ENCODE results near the gene DAB2IP. TPM values are rescaled to one million over a fixed set of nuclear protein-coding genes. Genes with fewer than 3 reads are reported as not detected.

DAB2IP gene
- total and polyA plus RNA-seq, 2 of the 4 experiments (the other 2 are of a cell fraction), result 5.6 to 17.2 TPM

DNA sequence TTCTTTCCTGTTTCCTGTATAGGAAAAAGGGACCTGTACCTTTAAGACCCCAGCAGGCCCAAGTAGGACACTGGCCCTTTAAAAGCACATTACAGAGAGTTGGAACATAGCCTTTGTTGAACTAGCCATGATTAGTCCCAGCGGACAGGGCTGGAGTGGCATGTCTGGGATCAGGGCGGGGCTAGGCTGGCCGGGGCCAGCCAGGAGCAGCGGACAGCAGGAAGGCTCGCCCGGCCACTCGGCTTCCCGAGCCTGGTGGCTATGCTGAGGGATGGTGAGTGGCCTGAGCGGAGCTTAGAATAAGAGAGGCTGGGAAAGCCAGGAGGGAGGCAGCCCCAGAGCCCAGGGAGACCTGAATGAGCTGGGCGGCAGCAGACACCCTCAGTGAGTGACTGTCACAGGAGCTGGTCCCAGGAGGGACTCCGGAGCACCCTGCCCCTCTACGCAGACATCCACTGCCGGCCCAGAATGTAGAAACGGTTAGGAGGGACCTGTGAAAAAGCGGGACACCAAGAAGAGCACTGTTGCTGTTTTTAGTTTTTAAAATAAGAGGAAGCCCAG, 92.1 kb downstream of the DAB2IP start:
- ATAC-seq (ENCODE audit: low read depth) (peak; percentile 92), DNase-seq (peak; percentile 89)
- Histone ChIP-seq H3K4me3 (ENCODE audit: insufficient read depth, low read depth, low read length) (peak overlapping the region; percentile 43), H3K36me3 (ENCODE audit: control insufficient read depth, insufficient read depth, low read length) (no peaks in the 10 kb centered on the region), H3K4me2 (ENCODE audit: low read depth, low read length) (peak overlapping the region; percentile 81), H3K79me1 (ENCODE audit: low read depth in 1 of 2, low read length in 2 of 2) (peaks cover 11 to 80% of the 10 kb centered on the region in 2 experiments; a peak in 3 of 4 replicates), H2BK5ac (ENCODE audit: low read depth, low read length, poor library complexity, severe bottlenecking) (peak overlapping the region; percentile 64), H2BK120ac (ENCODE audit: low read depth, low read length) (peak overlapping the region; percentile 71), H2AK9ac (replicated peaks; ENCODE audit: low read depth, low read length, poor library complexity) (peak overlapping the region; percentile 81), H3K14ac (replicated peaks; ENCODE audit: low read depth, low read length) (peak overlapping the region; percentile 82), H3K4ac (ENCODE audit: low read depth, low read length) (peak overlapping the region; percentile 83), H4K5ac (ENCODE audit: low read depth, low read length) (no peak overlapping the region), H4K91ac (ENCODE audit: insufficient read depth, low read depth, low read length) (peak overlapping the region; percentile 67), H2BK20ac (ENCODE audit: low read depth, low read length) (no peak overlapping the region; the same call in 1 of the 2 replicates), H3K23ac (ENCODE audit: low read depth, low read length) (peak overlapping the region; percentile 82), H3K4me1 (ENCODE audit: control insufficient read depth, insufficient read depth, low read length) (peaks cover 34% of the 10 kb centered on the region), H2BK15ac (ENCODE audit: low read depth, low read length) (peak overlapping the region; percentile 30; the same call in 1 of the 3 replicates), H3K27me3 (ENCODE audit: control insufficient read depth, insufficient read depth, low read length) (no peaks in the 10 kb centered on the region), H2AK5ac (ENCODE audit: low read depth, low read length) (peak overlapping the region; percentile 89; the same call in 1 of the 2 replicates), H3K56ac (ENCODE audit: extremely low read depth, insufficient read depth, low read length) (peak overlapping the region; percentile 20; the same call in 1 of the 2 replicates), H3K9ac (ENCODE audit: low read depth, low read length) (peak overlapping the region; percentile 53), H4K8ac (ENCODE audit: low read depth in 2 of 2, low read length in 2 of 2) (peak overlapping the region; percentile 16 to 76; a peak in 1 of 4 replicates), H2AFZ (replicated peaks; ENCODE audit: low read length, poor library complexity) (peak overlapping the region; percentile 86), H3K27ac (ENCODE audit: insufficient read depth, low read length) (peak overlapping the region; percentile 71), H3K9me1 (ENCODE audit: insufficient read depth, low read length) (peaks cover 34% of the 10 kb centered on the region), H4K20me1 (ENCODE audit: insufficient read depth, low read length) (peaks cover 37% of the 10 kb centered on the region), H3K9me3 (ENCODE audit: control insufficient read depth, insufficient read depth, low read length) (no peaks in the 10 kb centered on the region), H3K18ac (ENCODE audit: low read depth, low read length) (0 out of 2 replicates have a peak overlapping the region, but pooled peaks have one; percentile 4)
- no TSS peak for BruUV-seq (replicated peaks)
- 0% methylated on average over 2 of the region's 15 CpGs; no CpG with 5 or more reads in 1 of the 2 experiments for WGBS, 2 experiments (ENCODE audit: extremely low coverage in 2 of 2, insufficient read length in 1 of 2)
- intact Hi-C loops (cut with micrococcal nuclease) (loop anchor here (2.0 kb wide), 1 partner anchor 249 kb away; no protein-coding TSS in a partner anchor), dilution Hi-C loops (cut with HindIII; ENCODE audit: low sequenced_read_pairs, unreplicated experiment) (no loop called here), in situ Hi-C loops (cut with MboI; ENCODE audit: low sequenced_read_pairs) (no loop called here)
- TF ChIP-seq MXI1 (IDR thresholded peaks at IDR 0.05; ENCODE audit: borderline replicate concordance, low read depth, low read length) (peak; percentile 62; the same call in 1 of the 2 replicates), NFE2L2 (IDR thresholded peaks at IDR 0.05; ENCODE audit: low read depth, low read length) (no peak), MAFK (IDR thresholded peaks at IDR 0.05; ENCODE audit: low read depth, low read length) (no peak), POLR2A (IDR thresholded peaks at IDR 0.05; ENCODE audit: low read depth, low read length) (peak; percentile 63; the same call in 1 of the 2 replicates), MAZ (IDR thresholded peaks at IDR 0.05; ENCODE audit: borderline replicate concordance, low read depth, low read length) (peak; percentile 91; the same call in 1 of the 2 replicates), BHLHE40 (IDR thresholded peaks at IDR 0.05; ENCODE audit: low read depth, low read length) (no peak), CHD1 (IDR thresholded peaks at IDR 0.05; ENCODE audit: low read depth, low read length) (no peak), RFX5 (IDR thresholded peaks at IDR 0.05; ENCODE audit: low read depth, low read length) (no peak), SMC3 (IDR thresholded peaks at IDR 0.05; ENCODE audit: low read depth, low read length) (peak; percentile 32; the same call in 1 of the 2 replicates), RAD21 (IDR thresholded peaks at IDR 0.05; ENCODE audit: low read length) (peak; percentile 35)
- TF ChIP-seq, protein P1, sequence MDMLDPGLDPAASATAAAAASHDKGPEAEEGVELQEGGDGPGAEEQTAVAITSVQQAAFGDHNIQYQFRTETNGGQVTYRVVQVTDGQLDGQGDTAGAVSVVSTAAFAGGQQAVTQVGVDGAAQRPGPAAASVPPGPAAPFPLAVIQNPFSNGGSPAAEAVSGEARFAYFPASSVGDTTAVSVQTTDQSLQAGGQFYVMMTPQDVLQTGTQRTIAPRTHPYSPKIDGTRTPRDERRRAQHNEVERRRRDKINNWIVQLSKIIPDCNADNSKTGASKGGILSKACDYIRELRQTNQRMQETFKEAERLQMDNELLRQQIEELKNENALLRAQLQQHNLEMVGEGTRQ (IDR thresholded peaks at IDR 0.05; ENCODE audit: low read depth, low read length), result no peak
- TF ChIP-seq, protein P2, sequence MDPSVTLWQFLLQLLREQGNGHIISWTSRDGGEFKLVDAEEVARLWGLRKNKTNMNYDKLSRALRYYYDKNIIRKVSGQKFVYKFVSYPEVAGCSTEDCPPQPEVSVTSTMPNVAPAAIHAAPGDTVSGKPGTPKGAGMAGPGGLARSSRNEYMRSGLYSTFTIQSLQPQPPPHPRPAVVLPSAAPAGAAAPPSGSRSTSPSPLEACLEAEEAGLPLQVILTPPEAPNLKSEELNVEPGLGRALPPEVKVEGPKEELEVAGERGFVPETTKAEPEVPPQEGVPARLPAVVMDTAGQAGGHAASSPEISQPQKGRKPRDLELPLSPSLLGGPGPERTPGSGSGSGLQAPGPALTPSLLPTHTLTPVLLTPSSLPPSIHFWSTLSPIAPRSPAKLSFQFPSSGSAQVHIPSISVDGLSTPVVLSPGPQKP (IDR thresholded peaks at IDR 0.05; ENCODE audit: borderline replicate concordance, low read depth, low read length), result no peak
- TF ChIP-seq, protein P3, sequence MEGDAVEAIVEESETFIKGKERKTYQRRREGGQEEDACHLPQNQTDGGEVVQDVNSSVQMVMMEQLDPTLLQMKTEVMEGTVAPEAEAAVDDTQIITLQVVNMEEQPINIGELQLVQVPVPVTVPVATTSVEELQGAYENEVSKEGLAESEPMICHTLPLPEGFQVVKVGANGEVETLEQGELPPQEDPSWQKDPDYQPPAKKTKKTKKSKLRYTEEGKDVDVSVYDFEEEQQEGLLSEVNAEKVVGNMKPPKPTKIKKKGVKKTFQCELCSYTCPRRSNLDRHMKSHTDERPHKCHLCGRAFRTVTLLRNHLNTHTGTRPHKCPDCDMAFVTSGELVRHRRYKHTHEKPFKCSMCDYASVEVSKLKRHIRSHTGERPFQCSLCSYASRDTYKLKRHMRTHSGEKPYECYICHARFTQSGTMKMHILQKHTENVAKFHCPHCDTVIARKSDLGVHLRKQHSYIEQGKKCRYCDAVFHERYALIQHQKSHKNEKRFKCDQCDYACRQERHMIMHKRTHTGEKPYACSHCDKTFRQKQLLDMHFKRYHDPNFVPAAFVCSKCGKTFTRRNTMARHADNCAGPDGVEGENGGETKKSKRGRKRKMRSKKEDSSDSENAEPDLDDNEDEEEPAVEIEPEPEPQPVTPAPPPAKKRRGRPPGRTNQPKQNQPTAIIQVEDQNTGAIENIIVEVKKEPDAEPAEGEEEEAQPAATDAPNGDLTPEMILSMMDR (conservative IDR thresholded peaks at IDR 0.05; ENCODE audit: low read depth, low read length), result peak; percentile 21; the same call in 1 of the 2 replicates
- CTCF ChIA-PET, result interaction anchor here (0.6 to 0.9 kb wide), 3 partner anchors 44 to 805 kb away, joined by 3 to 6 read pairs (median 3); no protein-coding TSS in a partner anchor
- POLR2A ChIA-PET (ENCODE audit: unreplicated experiment), result no interaction called here
